Measurements from ENCODE around the gene SEC63.
A peak's percentile ranks its signal among the peaks of the same experiment; 100 is the strongest.

SEC63 gene

GRCh38 chr6:107976155-107976783, 18.3 kb upstream of the SEC63 start:
- no peaks in the 10 kb centered on the region for H3K27me3 ChIP-seq (ENCODE audit: insufficient read depth, low read depth, severe bottlenecking)
- no peaks in the 10 kb centered on the region for H3K9me3 ChIP-seq (ENCODE audit: severe bottlenecking)
- no peak for DNase-seq
- H3K27ac ChIP-seq, result no peak overlapping the region
- H3K36me3 ChIP-seq, result no peaks in the 10 kb centered on the region
- TF ChIP-seq CTCF (IDR thresholded peaks at IDR 0.05; ENCODE audit: low read depth, low read length), result no peak
- no peak overlapping the region for H3K4me3 ChIP-seq (ENCODE audit: low read depth, low read length)

GRCh38 chr6:107973594-107973993, 15.6 kb upstream of the SEC63 start:
- no peak for TF ChIP-seq CTCF (IDR thresholded peaks at IDR 0.05; ENCODE audit: low read depth, low read length)
- no peak for DNase-seq
- no peak overlapping the region for H3K27ac ChIP-seq

GRCh38 chr6:107972413-107973096, 14.5 kb upstream of the SEC63 start:
- Histone ChIP-seq H3K36me3 (no peaks in the 10 kb centered on the region), H3K4me3 (ENCODE audit: low read depth, low read length) (no peak overlapping the region), H3K27ac (no peak overlapping the region), H3K9me3 (ENCODE audit: severe bottlenecking) (no peaks in the 10 kb centered on the region), H3K27me3 (ENCODE audit: insufficient read depth, low read depth, severe bottlenecking) (no peaks in the 10 kb centered on the region)
- no peak for TF ChIP-seq CTCF (IDR thresholded peaks at IDR 0.05; ENCODE audit: low read depth, low read length)
- peak; percentile 59 for DNase-seq

More at GRCh38 chr6:107973594-107973993, 15.6 kb upstream of the SEC63 start:
- no peaks in the 10 kb centered on the region for H3K9me3 ChIP-seq (ENCODE audit: severe bottlenecking)
- no peak overlapping the region for H3K4me3 ChIP-seq (ENCODE audit: low read depth, low read length)
- H3K36me3 ChIP-seq, result no peaks in the 10 kb centered on the region
- no peaks in the 10 kb centered on the region for H3K27me3 ChIP-seq (ENCODE audit: insufficient read depth, low read depth, severe bottlenecking)

GRCh38 chr6:107971181-107971580, 13.2 kb upstream of the SEC63 start:
- no peaks in the 10 kb centered on the region for H3K36me3 ChIP-seq
- H3K27me3 ChIP-seq (ENCODE audit: insufficient read depth, low read depth, severe bottlenecking), result no peaks in the 10 kb centered on the region
- TF ChIP-seq CTCF (IDR thresholded peaks at IDR 0.05; ENCODE audit: low read depth, low read length), result no peak
- DNase-seq, result no peak
- no peak overlapping the region for H3K4me3 ChIP-seq (ENCODE audit: low read depth, low read length)
- H3K27ac ChIP-seq, result no peak overlapping the region
- H3K9me3 ChIP-seq (ENCODE audit: severe bottlenecking), result no peaks in the 10 kb centered on the region

DNA sequence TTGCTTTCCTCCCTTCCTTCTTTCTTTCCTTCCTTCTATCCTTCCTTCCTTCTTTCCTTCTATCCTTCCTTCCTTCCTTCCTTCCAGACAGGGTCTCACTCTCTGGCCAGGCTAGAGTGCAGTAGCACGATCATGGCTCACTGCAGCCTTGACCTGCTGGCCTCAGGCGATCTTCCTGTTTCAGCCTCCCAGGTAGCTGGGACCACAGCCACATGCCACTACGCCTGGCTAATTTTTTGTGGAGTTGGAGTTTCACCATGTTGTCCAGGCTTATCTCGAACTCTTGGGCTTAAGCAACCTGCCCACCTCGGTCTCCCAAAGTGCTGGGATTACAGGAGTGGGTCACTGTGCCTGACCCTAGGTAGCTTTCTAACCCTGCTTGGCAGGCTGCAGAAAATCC, 12.2 kb upstream of the SEC63 start:
- Histone ChIP-seq H3K36me3 (no peaks in the 10 kb centered on the region), H3K27me3 (ENCODE audit: insufficient read depth, low read depth, severe bottlenecking) (no peaks in the 10 kb centered on the region), H3K4me3 (ENCODE audit: low read depth, low read length) (no peak overlapping the region), H3K9me3 (ENCODE audit: severe bottlenecking) (no peaks in the 10 kb centered on the region), H3K27ac (no peak overlapping the region)
- DNase-seq, result no peak
- no peak for TF ChIP-seq CTCF (IDR thresholded peaks at IDR 0.05; ENCODE audit: low read depth, low read length)

Data from WERI-Rb-1 (cell line).